COLO668 (cell line): ENCODE data around the gene FXN.
A peak's percentile ranks its signal among the peaks of the same experiment; 100 is the strongest.
"Not testable (repeated sequence)": the region's sequence is repeated elsewhere in the genome, so short reads cannot be mapped to it uniquely, and the experiment has no call there.

Source experiments
- DNase-seq: peaks from one replicate; lab custom pipeline; 2025; ENCODE audit not compliant: unreplicated experiment; lab: John Stamatoyannopoulos, UW

FXN gene

GRCh38 chr9:69023650-69024049 lies 11.9 kb upstream of the FXN start:
- no peak for DNase-seq

GRCh38 chr9:69027355-69028097 lies 8.0 kb upstream of the FXN start:
- DNase-seq: peak; percentile 32

GRCh38 chr9:69028754-69029153 lies 6.8 kb upstream of the FXN start:
- no peak for DNase-seq

GRCh38 chr9:69029535-69029934 lies 6.0 kb upstream of the FXN start:
- no peak for DNase-seq

GRCh38 chr9:69030851-69031645 lies 4.5 kb upstream of the FXN start:
- DNase-seq: no peak

GRCh38 chr9:69034071-69034470 lies 1.5 kb upstream of the FXN start:
- no peak for DNase-seq

GRCh38 chr9:69036309-69036708 lies 757 bp downstream of the FXN start:
- peak; percentile 17 for DNase-seq

GRCh38 chr9:69036799-69037198 lies 1.2 kb downstream of the FXN start:
- no peak for DNase-seq

GRCh38 chr9:69040646-69041045 lies 5.1 kb downstream of the FXN start:
- DNase-seq: no peak

GRCh38 chr9:69044240-69045219 lies 9.0 kb downstream of the FXN start:
- no peak for DNase-seq

GRCh38 chr9:69045821-69046220 lies 10.3 kb downstream of the FXN start:
- no peak for DNase-seq

- no peak for DNase-seq
Measured at GRCh38 chr9:69046723-69047122, 11.2 kb downstream of the FXN start.

- DNase-seq: no peak
Measured at GRCh38 chr9:69047371-69047770, 11.8 kb downstream of the FXN start.

- no peak for DNase-seq
Measured at GRCh38 chr9:69049094-69049493, 13.5 kb downstream of the FXN start.

- DNase-seq: not testable (repeated sequence)
Measured at GRCh38 chr9:69050936-69051335, 15.4 kb downstream of the FXN start.

GRCh38 chr9:69054989-69055388 lies 19.4 kb downstream of the FXN start:
- DNase-seq: no peak

- DNase-seq: no peak
Measured at GRCh38 chr9:69056191-69056815, 20.8 kb downstream of the FXN start.

- DNase-seq: no peak
Measured at GRCh38 chr9:69058101-69058500, 22.5 kb downstream of the FXN start.

- DNase-seq: no peak
Measured at GRCh38 chr9:69060766-69061165, 25.2 kb downstream of the FXN start.

- no peak for DNase-seq
Measured at GRCh38 chr9:69062195-69062594, 26.6 kb downstream of the FXN start.

- DNase-seq: no peak
Measured at GRCh38 chr9:69063839-69064238, 28.3 kb downstream of the FXN start.
